ENCODE measurements around the gene GPR85.
"Not testable (repeated sequence)": the region's sequence is repeated elsewhere in the genome, so short reads cannot be mapped to it uniquely, and the experiment has no call there.

The GPR85 gene

GRCh38 chr7:113086431-113086888 lies at the start of gene GPR85:
GPR85 (minus strand) TSS chr7:113086827; CDS start chr7:113084721, 2,106 bp downstream.
- Histone ChIP-seq H3K27me3 (ENCODE audit: control insufficient read depth, insufficient read depth, low read length) (no peaks in the 10 kb centered on the region), H3K27ac (ENCODE audit: low read depth, low read length) (no peak within 1 kb of the TSS), H3K9ac (ENCODE audit: low read length) (no peak within 1 kb of the TSS), H3K36me3 (ENCODE audit: control insufficient read depth, insufficient read depth, low read length) (no peaks in the 10 kb centered on the region), H3K4me1 (ENCODE audit: control insufficient read depth, insufficient read depth, low read length) (no peaks in the 10 kb centered on the region), H3K4me3 (ENCODE audit: low read length) (peak within 1 kb of the TSS; percentile 61)

DNA sequence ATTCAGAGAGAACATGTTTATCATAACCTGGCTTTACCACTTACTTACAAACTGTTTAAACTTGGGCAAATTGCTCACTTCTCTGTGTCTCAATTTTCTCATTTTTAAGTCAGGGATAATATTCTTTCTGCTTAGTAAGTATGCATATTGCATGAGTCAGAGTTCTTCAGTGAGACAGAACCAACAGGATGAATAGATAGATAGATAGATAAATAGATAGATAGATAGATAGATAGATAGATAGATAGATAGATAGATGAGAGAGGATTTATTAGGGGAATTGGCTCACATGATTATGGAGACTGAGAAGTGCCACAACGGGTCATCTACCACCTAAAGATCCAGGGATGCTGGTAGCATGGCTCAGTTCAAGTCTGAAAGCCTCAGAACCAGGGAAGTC lies 47.4 kb upstream of the GPR85 start:
- Histone ChIP-seq H3K4me1 (ENCODE audit: control insufficient read depth, insufficient read depth, low read length) (no peaks in the 10 kb centered on the region), H3K27ac (ENCODE audit: low read depth, low read length) (no peak overlapping the region), H3K27me3 (ENCODE audit: control insufficient read depth, insufficient read depth, low read length) (no peaks in the 10 kb centered on the region), H3K9ac (ENCODE audit: low read length) (no peak overlapping the region), H3K4me3 (ENCODE audit: low read length) (no peak overlapping the region), H3K36me3 (ENCODE audit: control insufficient read depth, insufficient read depth, low read length) (no peaks in the 10 kb centered on the region)

GRCh38 chr7:113131367-113131766 lies 44.7 kb upstream of the GPR85 start:
- no peaks in the 10 kb centered on the region for H3K4me1 ChIP-seq (ENCODE audit: control insufficient read depth, insufficient read depth, low read length)
- H3K27ac ChIP-seq (ENCODE audit: low read depth, low read length): no peak overlapping the region
- H3K9ac ChIP-seq (ENCODE audit: low read length): no peak overlapping the region

DNA sequence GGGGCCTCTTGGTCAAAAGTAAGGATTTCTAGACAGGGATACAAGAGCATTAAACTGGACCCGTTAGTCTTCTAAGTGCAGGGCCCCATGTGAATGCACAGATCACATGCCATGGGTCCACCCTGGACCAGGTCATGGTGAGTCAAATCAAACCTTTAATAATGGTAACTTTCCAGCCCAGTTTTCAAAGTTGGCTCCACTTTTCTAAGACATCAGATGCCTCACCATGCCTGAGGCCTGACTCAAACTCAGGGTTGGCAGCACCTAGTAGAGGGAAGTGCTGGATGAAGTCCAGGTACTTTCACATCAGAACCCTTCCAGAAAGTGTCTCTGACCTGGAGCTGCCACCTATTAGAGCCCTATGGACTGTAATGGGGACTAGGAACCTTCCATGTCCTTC lies 41.4 kb upstream of the GPR85 start:
- Histone ChIP-seq H3K4me1 (ENCODE audit: control insufficient read depth, insufficient read depth, low read length) (no peaks in the 10 kb centered on the region), H3K36me3 (ENCODE audit: control insufficient read depth, insufficient read depth, low read length) (no peaks in the 10 kb centered on the region), H3K27me3 (ENCODE audit: control insufficient read depth, insufficient read depth, low read length) (no peaks in the 10 kb centered on the region), H3K9ac (ENCODE audit: low read length) (no peak overlapping the region), H3K27ac (ENCODE audit: low read depth, low read length) (no peak overlapping the region), H3K4me3 (ENCODE audit: low read length) (no peak overlapping the region)

More at GRCh38 chr7:113131367-113131766, 44.7 kb upstream of the GPR85 start:
- Histone ChIP-seq H3K27me3 (ENCODE audit: control insufficient read depth, insufficient read depth, low read length) (no peaks in the 10 kb centered on the region), H3K36me3 (ENCODE audit: control insufficient read depth, insufficient read depth, low read length) (no peaks in the 10 kb centered on the region), H3K4me3 (ENCODE audit: low read length) (no peak overlapping the region)

GRCh38 chr7:113125728-113126127 lies 39.1 kb upstream of the GPR85 start:
- no peak overlapping the region for H3K27ac ChIP-seq (ENCODE audit: low read depth, low read length)
- no peak overlapping the region for H3K9ac ChIP-seq (ENCODE audit: low read length)
- H3K4me1 ChIP-seq (ENCODE audit: control insufficient read depth, insufficient read depth, low read length): no peaks in the 10 kb centered on the region
- H3K4me3 ChIP-seq (ENCODE audit: low read length): no peak overlapping the region
- H3K36me3 ChIP-seq (ENCODE audit: control insufficient read depth, insufficient read depth, low read length): no peaks in the 10 kb centered on the region
- no peaks in the 10 kb centered on the region for H3K27me3 ChIP-seq (ENCODE audit: control insufficient read depth, insufficient read depth, low read length)

GRCh38 chr7:113122744-113123143 lies 36.1 kb upstream of the GPR85 start:
- Histone ChIP-seq H3K4me3 (ENCODE audit: low read length) (no peak overlapping the region), H3K36me3 (ENCODE audit: control insufficient read depth, insufficient read depth, low read length) (no peaks in the 10 kb centered on the region), H3K4me1 (ENCODE audit: control insufficient read depth, insufficient read depth, low read length) (no peaks in the 10 kb centered on the region), H3K27ac (ENCODE audit: low read depth, low read length) (no peak overlapping the region), H3K9ac (ENCODE audit: low read length) (no peak overlapping the region), H3K27me3 (ENCODE audit: control insufficient read depth, insufficient read depth, low read length) (no peaks in the 10 kb centered on the region)

DNA sequence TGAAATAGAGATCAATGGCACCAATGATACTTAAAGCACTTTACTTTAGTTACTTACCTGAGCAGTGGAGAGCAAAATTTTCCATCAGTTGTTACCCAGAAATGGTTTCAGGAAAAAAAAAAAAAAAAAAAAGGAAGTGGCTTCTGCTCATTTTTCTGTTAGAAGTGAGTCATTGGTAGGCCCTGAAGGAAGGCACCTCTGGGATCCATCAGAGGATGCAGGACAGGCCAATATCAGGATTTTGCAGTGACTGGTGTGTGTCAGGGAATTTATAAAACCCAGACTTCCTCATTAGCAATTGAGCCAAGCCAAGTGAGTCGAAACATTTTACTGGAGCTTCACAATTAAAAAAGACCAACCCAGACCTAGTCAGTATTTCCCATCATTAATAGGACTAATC lies 34.0 kb upstream of the GPR85 start:
- no peaks in the 10 kb centered on the region for H3K27me3 ChIP-seq (ENCODE audit: control insufficient read depth, insufficient read depth, low read length)
- no peaks in the 10 kb centered on the region for H3K4me1 ChIP-seq (ENCODE audit: control insufficient read depth, insufficient read depth, low read length)
- no peak overlapping the region for H3K9ac ChIP-seq (ENCODE audit: low read length)
- H3K27ac ChIP-seq (ENCODE audit: low read depth, low read length): no peak overlapping the region
- no peak overlapping the region for H3K4me3 ChIP-seq (ENCODE audit: low read length)
- H3K36me3 ChIP-seq (ENCODE audit: control insufficient read depth, insufficient read depth, low read length): no peaks in the 10 kb centered on the region

DNA sequence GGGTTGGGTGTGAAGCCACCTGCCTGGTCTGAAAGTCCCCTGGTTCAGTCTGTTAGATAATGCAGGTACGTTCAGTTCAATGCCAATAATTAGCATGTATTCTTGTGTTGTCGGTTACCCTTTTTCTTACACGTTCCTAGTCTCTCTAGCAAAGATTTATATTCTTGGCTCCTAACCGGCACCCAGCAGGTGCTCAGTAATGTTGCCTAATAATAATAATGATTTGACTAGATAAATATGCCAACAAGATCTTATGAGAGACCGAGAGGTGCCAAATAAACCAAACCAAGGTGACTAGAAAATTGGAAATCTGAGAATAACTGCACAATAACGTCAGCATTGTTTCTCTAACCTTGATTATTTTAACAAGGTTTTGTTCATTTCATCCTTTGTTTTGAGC lies 32.8 kb upstream of the GPR85 start:
- no peak overlapping the region for H3K27ac ChIP-seq (ENCODE audit: low read depth, low read length)
- H3K4me1 ChIP-seq (ENCODE audit: control insufficient read depth, insufficient read depth, low read length): no peaks in the 10 kb centered on the region
- H3K27me3 ChIP-seq (ENCODE audit: control insufficient read depth, insufficient read depth, low read length): no peaks in the 10 kb centered on the region
- H3K4me3 ChIP-seq (ENCODE audit: low read length): no peak overlapping the region
- no peaks in the 10 kb centered on the region for H3K36me3 ChIP-seq (ENCODE audit: control insufficient read depth, insufficient read depth, low read length)
- no peak overlapping the region for H3K9ac ChIP-seq (ENCODE audit: low read length)

GRCh38 chr7:113118074-113118959 lies 31.7 kb upstream of the GPR85 start, which contains the start of gene SMIM30:
SMIM30 (minus strand) TSS chr7:113118554; CDS start chr7:113117578, 976 bp downstream.
- Histone ChIP-seq H3K27ac (ENCODE audit: low read depth, low read length) (peak within 1 kb of the TSS; percentile 70), H3K36me3 (ENCODE audit: control insufficient read depth, insufficient read depth, low read length) (no peaks in the 10 kb centered on the region), H3K4me3 (ENCODE audit: low read length) (peak within 1 kb of the TSS; percentile 80), H3K4me1 (ENCODE audit: control insufficient read depth, insufficient read depth, low read length) (no peaks in the 10 kb centered on the region), H3K27me3 (ENCODE audit: control insufficient read depth, insufficient read depth, low read length) (no peaks in the 10 kb centered on the region), H3K9ac (ENCODE audit: low read length) (no peak within 1 kb of the TSS)

DNA sequence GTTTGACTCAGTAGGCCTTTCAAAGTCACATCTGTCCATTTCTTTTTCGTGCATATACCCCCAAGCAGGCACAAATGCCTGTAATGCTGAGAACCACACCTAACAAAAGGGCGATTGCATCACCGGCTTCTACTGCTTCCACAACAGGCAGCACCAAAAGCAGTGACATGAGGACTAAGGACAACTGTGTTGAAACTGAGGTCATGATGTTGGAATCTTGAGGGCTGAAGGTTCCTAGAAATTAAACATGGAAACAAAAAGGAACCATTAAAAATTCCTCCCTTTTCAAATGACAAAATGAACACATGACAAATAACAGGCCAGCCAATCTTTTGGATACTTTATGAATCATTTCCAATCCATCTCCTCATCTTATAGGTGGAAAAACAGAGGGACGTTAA lies 30.7 kb upstream of the GPR85 start:
- not testable (repeated sequence) for H3K27me3 ChIP-seq (ENCODE audit: control insufficient read depth, insufficient read depth, low read length); H3K27ac ChIP-seq (ENCODE audit: low read depth, low read length); H3K4me1 ChIP-seq (ENCODE audit: control insufficient read depth, insufficient read depth, low read length); H3K36me3 ChIP-seq (ENCODE audit: control insufficient read depth, insufficient read depth, low read length); H3K9ac ChIP-seq (ENCODE audit: low read length)
- peak overlapping the region; percentile 80 for H3K4me3 ChIP-seq (ENCODE audit: low read length)

- no peaks in the 10 kb centered on the region for H3K27me3 ChIP-seq (ENCODE audit: control insufficient read depth, insufficient read depth, low read length)
- H3K4me1 ChIP-seq (ENCODE audit: control insufficient read depth, insufficient read depth, low read length): no peaks in the 10 kb centered on the region
- H3K27ac ChIP-seq (ENCODE audit: low read depth, low read length): no peak overlapping the region
- H3K36me3 ChIP-seq (ENCODE audit: control insufficient read depth, insufficient read depth, low read length): no peaks in the 10 kb centered on the region
- no peak overlapping the region for H3K9ac ChIP-seq (ENCODE audit: low read length)
- no peak overlapping the region for H3K4me3 ChIP-seq (ENCODE audit: low read length)
Measured at GRCh38 chr7:113113912-113114311, 27.3 kb upstream of the GPR85 start.

- no peak overlapping the region for H3K4me3 ChIP-seq (ENCODE audit: low read length)
Measured at GRCh38 chr7:113109718-113110117, 23.1 kb upstream of the GPR85 start.

DNA sequence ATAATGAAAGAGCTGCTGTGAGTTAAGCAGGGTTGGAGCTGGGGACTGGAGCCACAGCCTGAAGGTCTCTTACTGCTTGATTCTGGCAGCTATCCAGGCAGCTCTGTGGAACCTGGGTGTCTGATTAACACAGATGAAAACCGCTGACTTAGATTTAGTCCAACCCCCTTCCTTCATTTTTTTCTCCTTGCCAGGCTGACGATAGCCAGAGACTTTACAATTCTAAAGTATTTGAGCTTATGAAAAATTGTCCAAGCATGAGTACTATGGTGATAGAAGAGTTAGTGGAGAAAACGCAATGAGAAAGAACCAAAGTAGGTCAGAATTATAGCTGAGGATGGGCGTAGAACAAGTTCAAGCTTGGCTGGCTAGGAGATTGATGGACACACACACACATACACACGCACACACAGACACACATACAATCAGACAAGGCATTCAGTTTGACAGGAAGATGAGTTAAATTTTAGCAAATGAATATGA lies 13.5 kb upstream of the GPR85 start:
- H3K4me1 ChIP-seq (ENCODE audit: control insufficient read depth, insufficient read depth, low read length): peaks cover 13% of the 10 kb centered on the region
- no peaks in the 10 kb centered on the region for H3K27me3 ChIP-seq (ENCODE audit: control insufficient read depth, insufficient read depth, low read length)
- no peak overlapping the region for H3K9ac ChIP-seq (ENCODE audit: low read length)
- H3K36me3 ChIP-seq (ENCODE audit: control insufficient read depth, insufficient read depth, low read length): no peaks in the 10 kb centered on the region
- H3K27ac ChIP-seq (ENCODE audit: low read depth, low read length): peak overlapping the region; percentile 19
- H3K4me3 ChIP-seq (ENCODE audit: low read length): no peak overlapping the region

More at GRCh38 chr7:113109718-113110117, 23.1 kb upstream of the GPR85 start:
- Histone ChIP-seq H3K4me1 (ENCODE audit: control insufficient read depth, insufficient read depth, low read length) (no peaks in the 10 kb centered on the region), H3K27ac (ENCODE audit: low read depth, low read length) (no peak overlapping the region), H3K36me3 (ENCODE audit: control insufficient read depth, insufficient read depth, low read length) (no peaks in the 10 kb centered on the region), H3K27me3 (ENCODE audit: control insufficient read depth, insufficient read depth, low read length) (no peaks in the 10 kb centered on the region), H3K9ac (ENCODE audit: low read length) (no peak overlapping the region)

Measured in rectal smooth muscle tissue (tissue), 1 donor.